GM12878 (cell line): ENCODE measurements around the gene IL23R.

ENCODE experiments used
- CTCF ChIP-seq, 3 experiments: IDR thresholded peaks in 2 of 3; conservative IDR thresholded peaks in 1 of 3; 2 replicates each; pipeline ENCODE4 v1.5.1; 2011; ENCODE audit warnings: low read depth in 3 of 3, low read length in 3 of 3, mild to moderate bottlenecking in 3 of 3, control low read depth in 2 of 3, moderate library complexity in 2 of 3, inconsistent platforms in 1 of 3, mixed read lengths in 1 of 3; ENCODE audit not compliant: control insufficient read depth in 2 of 3, insufficient read depth in 1 of 3; ENCODE audit errors: extremely low read depth in 1 of 3
- EP300 ChIP-seq, 2 experiments: fragments of 150-350 bp in 1 of 2; IDR thresholded peaks; 2 replicates each; pipeline ENCODE4 v1.6.1; 2011 to 2012; ENCODE audit warnings: low read depth in 2 of 2, low read length in 2 of 2, borderline replicate concordance in 1 of 2, improper control_type of control experiment in 1 of 2, inconsistent platforms in 1 of 2; ENCODE audit not compliant: control insufficient read depth in 1 of 2
- JUNB ChIP-seq: IDR thresholded peaks from 2 replicates; pipeline ENCODE4 v1.6.1; 2016; ENCODE audit warnings: antibody characterized with exemption, mild to moderate bottlenecking
- MXI1 ChIP-seq: fragments of 150-350 bp; IDR thresholded peaks from 2 replicates; pipeline ENCODE4 v1.6.1; 2011; ENCODE audit warnings: low read depth, mild to moderate bottlenecking, inconsistent platforms, low read length, improper control_type of control experiment
- ZBTB4 ChIP-seq: fragments of 450-650 bp; formaldehyde crosslinking; IDR thresholded peaks from 2 replicates; pipeline ENCODE4 v1.4.0; 2022; ENCODE audit warnings: mild to moderate bottlenecking, moderate library complexity
- ZSCAN29 ChIP-seq: fragments of 450-650 bp; IDR thresholded peaks from 2 replicates; pipeline ENCODE4 v1.6.1; 2017; ENCODE audit warnings: mild to moderate bottlenecking, moderate library complexity

GRCh38 chr1:67175530-67176087 is 9.4 kb downstream of the IL23R start:
- TF ChIP-seq ZSCAN29: no peak
- TF ChIP-seq MXI1: no peak
- TF ChIP-seq ZBTB4 (CRISPR knock-in tag): no peak
- TF ChIP-seq CTCF (IDR thresholded peaks at IDR 0.05 in 2 of 3, conservative IDR thresholded peaks at IDR 0.05 in 1 of 3; ENCODE audit: control insufficient read depth in 2 of 3, extremely low read depth in 1 of 3, insufficient read depth in 1 of 3, low read depth in 3 of 3, low read length in 3 of 3): no peak
- no peak for TF ChIP-seq EP300 (IDR thresholded peaks at IDR 0.05; ENCODE audit: borderline replicate concordance in 1 of 2, control insufficient read depth in 1 of 2, low read depth in 2 of 2, low read length in 2 of 2)
- TF ChIP-seq JUNB: peak; percentile 31; the same call in 1 of the 2 replicates
